ENCODE data around the gene HSF2.
A peak's percentile ranks its signal among the peaks of the same experiment; 100 is the strongest.

The HSF2 gene

DNA sequence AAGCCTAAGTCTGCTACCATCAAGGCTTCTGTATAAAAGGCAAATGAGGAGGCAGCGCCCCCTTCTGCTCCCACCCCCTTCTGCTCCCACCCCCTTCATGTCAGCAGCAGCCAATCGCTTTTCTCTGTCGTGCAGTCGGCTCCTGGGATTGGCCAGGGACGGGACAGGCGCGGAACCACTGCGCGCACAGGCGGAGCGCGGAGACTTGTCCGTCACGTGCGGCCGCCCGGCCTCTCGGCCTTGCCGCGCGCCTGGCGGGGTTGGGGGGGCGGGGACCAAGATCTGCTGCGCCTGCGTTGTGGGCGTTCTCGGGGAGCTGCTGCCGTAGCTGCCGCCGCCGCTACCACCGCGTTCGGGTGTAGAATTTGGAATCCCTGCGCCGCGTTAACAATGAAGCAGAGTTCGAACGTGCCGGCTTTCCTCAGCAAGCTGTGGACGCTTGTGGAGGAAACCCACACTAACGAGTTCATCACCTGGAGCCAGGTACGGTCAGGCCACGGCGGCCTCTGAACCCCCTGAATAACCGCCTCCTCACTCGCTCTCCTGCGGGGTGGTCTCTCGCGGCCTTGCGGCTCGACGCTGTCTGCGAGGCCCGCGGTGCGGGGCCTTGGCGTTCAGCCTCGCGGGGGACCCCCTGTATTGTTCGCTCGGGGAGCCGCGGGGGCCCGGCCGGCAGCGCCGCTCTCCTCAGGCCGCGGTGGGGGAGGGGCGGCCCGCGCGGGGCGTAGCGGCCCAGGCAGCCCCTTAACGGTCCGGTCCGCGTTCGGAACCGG is at the start of gene HSF2:
HSF2 (plus strand) TSS at position 305 of the 773 bp plus-strand sequence; CDS start at position 391, 86 bp downstream.
- Histone ChIP-seq H3K27ac (peak within 1 kb of the TSS; percentile 61 to 95 (median 88)), H3K4me3 (peak within 1 kb of the TSS; percentile 88 to 100 (median 97))

DNA sequence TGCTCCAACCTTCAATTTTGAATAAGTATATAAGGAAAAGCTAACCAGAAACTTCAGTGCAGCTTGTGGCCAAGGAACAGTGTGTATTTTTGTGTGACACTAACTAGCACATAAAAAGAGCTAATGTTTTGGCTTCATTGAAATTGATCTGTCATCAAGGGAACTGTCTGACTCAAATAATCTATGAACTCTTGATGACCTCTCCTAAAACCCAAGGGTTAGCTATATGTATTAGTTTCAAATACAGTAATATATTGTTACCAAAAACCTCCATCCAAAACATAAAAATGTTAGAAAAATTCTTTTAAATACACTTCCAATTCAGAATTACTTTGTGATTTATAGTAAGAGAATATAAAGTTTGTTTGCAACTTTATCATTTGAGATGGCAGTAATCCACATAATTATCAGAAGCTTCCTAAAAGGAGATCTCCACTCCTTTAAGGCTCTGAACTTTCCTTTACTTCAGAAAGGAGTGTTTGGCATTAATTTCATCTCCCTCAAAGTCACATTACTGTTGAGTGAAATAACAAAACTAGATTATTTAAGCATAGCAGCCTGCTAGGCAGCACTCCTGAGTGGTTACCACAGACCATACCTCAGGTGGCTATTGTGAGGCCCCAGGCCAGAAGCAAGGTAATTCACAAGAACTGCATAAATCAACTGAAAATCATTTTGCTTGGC is 46.3 kb upstream of the HSF2 start:
- Histone ChIP-seq H3K27ac (no peak overlapping the region), H3K4me3 (no peak overlapping the region)

- Histone ChIP-seq H3K4me3 (no peak overlapping the region), H3K27ac (no peak overlapping the region)
Observed at GRCh38 chr6:122360809-122361208, 38.6 kb upstream of the HSF2 start.

DNA sequence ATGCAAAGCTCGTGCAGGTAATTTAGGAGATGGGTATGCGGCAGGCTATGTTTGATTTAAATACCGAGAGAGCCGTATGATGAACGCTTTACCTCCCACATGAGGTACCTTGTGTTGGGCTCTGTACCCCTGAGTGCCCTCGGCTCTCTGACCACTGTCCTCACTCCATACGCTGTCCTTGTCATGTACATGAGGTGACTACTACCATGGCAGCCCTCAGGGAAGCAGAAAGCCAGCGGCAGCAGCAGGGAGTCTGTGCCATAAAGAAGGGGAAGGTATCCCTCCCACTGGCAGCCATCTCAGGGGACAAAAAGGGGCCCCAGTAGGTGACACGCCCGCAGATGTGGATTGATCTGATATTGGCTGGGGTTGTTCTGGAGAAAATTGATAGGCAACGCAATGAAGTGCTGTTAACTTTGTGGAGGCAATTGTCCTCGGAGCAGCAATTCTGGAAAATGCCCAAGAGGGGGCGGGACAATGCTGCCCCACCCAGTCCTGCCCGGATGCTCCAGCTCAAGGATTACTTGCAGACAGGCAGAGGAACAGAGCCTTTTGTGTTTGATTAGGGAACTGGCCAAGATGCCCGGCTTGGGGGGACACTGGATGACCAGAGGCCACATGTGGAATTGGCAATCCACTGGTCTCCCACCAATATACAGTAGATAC is 38.0 kb upstream of the HSF2 start:
- no peak overlapping the region for H3K4me3 ChIP-seq

DNA sequence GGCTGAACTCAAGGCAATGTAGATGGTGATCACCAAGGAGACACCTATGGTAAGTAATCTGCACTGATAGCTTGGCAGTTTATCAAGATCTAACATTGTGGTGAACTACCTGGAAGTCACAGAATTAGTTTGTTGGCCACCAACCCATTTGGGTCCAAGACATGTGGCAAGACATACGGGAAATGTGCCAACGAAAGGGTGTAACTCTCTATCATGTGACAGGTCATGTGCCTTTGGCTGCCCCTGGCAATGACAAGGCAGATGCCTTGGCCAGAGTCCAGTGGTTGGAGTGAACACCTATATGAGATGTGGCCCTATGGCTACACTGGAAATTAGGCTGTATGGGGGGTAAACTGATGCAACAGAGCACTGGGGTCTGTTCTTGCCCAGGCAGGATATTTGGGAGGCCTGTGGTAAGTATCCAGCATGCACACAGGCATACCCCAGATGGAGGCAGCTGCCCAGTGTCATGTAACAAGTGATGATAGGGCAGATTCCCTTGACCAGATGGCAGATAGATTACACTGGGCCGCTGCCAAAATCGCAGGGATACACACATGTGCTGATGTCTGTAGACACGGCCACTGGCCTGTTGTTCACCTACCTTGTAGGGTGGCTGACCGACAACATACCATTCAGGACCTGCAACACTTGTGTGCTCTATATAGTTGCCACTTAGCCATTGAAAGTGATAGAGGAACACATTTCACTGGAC is 35.5 kb upstream of the HSF2 start:
- Histone ChIP-seq H3K27ac (no peak overlapping the region), H3K4me3 (no peak overlapping the region)

More for the DNA sequence above, 38.0 kb upstream of the HSF2 start:
- H3K27ac ChIP-seq = no peak overlapping the region

DNA sequence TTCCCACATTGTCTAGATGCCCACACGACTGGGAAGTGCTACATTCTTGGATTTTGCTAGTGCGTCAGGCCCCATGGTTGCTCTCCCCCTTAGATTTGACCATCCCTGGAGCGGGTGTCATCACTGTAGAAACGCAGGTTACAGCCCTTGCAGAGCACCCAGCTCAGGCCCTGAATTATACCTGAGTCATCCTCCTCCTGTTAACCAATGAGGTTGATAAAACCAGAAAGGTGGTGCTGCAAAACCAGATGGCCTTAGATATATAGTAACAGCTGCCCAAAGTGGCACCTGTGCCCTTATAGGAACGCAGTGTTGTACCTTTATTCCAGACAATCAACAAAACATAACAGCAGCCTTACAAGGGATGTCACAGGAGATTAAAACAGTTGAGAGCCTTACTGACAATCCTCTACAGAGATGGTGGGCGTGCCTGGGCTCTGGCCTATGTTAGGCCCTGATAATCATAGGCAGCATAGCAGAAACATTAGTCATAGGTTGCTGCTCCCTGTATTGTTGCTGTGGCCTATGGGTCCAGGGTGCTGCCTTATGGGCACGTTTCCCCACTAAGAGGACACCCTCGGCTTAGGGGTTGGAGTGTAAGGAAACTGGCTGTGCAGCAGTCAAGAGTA is 33.6 kb upstream of the HSF2 start:
- H3K27ac ChIP-seq = no peak overlapping the region
- H3K4me3 ChIP-seq = no peak overlapping the region

- H3K27ac ChIP-seq = no peak overlapping the region
- no peak overlapping the region for H3K4me3 ChIP-seq
Observed at GRCh38 chr6:122367171-122367570, 32.3 kb upstream of the HSF2 start.

DNA sequence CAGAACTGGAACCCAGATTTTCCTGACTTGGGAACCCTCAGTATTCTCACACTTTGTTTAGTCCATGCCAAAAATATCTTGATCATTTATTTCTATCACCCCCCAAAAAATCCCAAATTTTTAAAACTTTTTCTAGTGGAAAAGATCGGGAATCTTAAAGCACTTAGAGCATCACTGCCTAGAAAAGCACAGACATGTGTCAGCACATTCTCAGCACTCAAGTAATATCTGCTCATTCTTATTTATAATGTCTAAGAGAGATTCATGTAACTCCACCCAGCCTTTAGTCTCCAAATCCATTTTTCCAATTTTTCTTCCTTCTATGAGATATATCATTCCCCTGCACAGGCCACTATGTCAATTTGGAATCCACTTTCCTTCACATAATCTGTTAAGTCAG is 29.9 kb upstream of the HSF2 start:
- H3K4me3 ChIP-seq = no peak overlapping the region
- peak overlapping the region in 1 of 21 experiments; percentile 60 for H3K27ac ChIP-seq

DNA sequence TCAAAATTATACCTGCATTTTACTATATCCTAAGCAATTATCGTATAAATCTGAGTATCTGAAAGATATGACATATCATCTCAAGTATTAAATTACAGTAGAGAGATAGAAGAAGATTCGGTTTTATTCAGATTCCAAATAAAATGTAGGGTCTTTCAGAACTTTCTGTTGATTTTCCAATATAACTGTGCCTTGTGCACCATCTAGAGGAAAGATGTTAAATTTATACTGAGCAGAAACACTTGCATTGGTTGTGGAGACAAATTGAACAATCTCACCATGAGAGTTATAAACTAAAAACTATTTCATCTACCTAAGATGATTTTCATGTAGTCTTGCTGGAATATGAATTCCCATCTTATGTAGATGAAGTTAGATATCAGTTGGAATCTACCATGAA is 26.8 kb upstream of the HSF2 start:
- H3K4me3 ChIP-seq = no peak overlapping the region
- H3K27ac ChIP-seq = no peak overlapping the region

GRCh38 chr6:122374307-122374706 is 25.1 kb upstream of the HSF2 start:
- Histone ChIP-seq H3K27ac (no peak overlapping the region), H3K4me3 (no peak overlapping the region)

DNA sequence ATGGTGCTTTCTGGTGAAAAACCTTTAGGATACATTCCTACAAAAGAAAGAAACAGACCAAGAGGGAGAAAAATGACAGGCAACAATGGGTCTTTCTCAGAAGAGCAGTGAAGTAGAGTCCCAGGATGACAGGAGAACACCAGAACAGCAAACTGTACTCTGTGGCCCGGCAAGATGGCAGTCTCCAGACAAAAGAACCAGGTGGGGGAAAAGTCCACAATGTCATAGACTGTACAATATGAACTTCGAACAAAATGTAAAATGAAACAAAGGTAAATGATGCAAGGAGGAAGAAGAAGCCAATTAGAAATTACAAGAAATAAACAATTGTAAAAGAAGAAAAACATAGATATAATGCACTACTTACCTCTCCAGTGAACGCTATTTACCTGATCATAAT is 23.2 kb upstream of the HSF2 start:
- no peak overlapping the region for H3K27ac ChIP-seq
- H3K4me3 ChIP-seq = no peak overlapping the region

GRCh38 chr6:122381494-122382265 is 17.8 kb upstream of the HSF2 start:
- Histone ChIP-seq H3K4me3 (no peak overlapping the region), H3K27ac (no peak overlapping the region)

DNA sequence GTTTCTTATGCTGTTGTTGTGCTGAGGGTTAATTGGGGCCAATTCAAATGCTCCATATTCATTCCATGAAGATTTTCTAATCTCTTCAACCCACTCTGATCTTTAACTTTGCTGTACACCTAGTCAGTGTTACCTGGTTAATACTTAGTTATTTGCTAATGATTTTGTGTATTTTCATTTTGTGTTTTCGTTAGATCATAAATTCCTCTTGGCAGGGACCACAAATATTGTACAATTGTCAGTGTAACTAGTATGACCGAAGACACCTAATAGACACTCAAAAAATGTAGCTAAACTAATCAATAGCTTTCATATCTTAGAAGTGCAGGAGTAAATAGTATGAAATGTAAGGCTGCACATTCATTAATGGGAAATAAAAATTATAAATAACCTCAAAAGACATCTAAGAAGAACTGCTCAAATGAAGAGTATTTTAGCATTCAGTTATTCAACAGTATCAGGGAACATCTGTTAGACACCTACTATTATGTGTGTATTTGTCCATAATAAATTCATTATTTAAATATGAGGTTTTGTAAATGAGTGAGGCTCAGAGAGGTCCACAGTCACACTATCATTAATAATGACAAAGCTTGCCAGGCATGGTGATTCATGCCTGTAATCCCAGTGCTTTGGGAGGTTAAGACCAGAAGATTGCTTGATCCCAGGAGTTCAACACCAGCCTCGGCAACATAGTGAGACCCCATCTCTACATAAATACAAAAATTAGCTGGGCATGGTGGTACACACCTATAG is 13.4 kb upstream of the HSF2 start:
- H3K4me3 ChIP-seq = no peak overlapping the region
- H3K27ac ChIP-seq = no peak overlapping the region

DNA sequence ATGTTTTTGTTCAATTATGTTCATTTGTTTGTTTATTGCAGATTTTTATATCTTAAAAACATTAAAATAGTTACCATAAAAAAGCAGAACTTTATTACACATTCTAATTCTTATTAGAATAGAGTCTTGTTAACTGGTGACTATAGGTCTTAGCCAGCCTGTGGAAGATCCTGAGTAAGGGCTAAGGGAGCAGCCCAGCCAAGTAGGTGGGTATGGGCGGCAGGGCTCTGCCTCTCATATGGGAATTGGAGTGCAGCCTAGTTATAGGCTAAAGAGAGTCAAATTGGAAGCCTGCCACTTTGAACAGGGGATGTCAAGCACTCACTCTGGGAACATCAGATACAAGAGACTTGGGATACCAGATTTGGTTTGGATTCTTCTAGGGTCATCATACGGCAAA is 10.5 kb upstream of the HSF2 start:
- H3K4me3 ChIP-seq = no peak overlapping the region
- no peak overlapping the region for H3K27ac ChIP-seq

DNA sequence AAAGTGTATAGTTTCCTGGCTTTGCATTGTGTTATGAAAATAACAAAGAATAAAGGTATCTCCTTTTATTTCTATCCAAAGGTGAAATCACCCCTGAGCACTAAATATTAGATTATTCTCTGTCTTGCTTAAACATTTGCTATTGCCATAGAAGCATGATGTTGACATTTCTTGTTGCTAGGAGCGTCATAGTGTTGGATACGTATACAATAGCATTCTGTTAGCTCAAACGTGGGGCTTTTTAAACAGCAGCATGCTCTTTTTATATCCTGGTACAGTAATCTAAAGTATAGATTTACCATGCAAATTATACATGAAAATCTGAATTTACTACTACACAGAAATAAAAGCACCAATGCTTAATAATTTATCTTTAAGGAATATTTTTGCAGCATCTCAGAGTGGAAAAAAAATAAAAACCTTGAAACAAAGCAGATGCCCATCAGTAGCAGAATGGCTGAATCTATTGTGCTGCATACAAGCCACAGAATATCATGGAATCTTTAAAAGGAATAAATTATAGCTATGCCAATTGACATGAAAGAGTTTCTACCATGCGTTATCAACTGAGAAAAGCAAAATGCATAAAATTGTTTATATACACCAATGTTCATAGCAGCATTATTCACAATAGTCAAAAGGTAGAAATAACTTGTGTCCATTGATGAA is 9.6 kb upstream of the HSF2 start:
- Histone ChIP-seq H3K4me3 (no peak overlapping the region), H3K27ac (no peak overlapping the region)

DNA sequence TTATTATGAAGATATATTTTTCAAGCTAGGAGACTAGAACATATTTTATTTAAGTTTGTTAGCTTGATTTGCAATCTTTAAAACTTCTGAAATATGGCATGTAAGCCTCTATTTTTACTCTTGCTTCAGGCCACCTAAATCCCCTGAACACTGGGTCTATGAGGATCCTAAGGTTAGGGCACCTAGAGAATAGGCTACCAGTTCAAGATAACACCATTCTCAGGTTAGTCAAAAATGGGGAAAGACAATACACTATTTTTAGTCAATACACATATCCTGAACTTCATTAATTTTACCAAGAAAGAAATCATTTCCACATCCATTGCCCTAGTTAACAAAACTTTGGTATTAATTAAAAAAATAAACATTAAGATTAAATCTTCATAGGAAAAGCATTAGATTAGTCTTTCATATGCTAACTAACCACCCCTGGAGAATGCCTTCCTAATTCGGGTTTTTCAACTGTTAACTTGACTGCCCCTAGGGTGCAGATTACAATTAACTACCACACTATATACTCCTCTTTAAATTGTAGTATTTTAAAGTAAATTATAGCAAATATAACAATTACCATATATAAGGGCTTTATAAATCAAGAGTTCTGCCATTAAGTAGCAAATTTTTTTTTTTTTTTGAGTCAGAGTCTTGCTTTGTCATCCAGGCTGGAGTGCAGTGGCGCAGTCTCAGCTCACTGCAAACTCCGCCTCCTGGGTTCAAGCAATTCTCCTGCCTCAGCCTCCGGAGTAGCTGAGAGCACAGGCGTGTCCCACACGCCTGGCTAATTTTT is 6.7 kb upstream of the HSF2 start:
- H3K27ac ChIP-seq = no peak overlapping the region
- no peak overlapping the region for H3K4me3 ChIP-seq

DNA sequence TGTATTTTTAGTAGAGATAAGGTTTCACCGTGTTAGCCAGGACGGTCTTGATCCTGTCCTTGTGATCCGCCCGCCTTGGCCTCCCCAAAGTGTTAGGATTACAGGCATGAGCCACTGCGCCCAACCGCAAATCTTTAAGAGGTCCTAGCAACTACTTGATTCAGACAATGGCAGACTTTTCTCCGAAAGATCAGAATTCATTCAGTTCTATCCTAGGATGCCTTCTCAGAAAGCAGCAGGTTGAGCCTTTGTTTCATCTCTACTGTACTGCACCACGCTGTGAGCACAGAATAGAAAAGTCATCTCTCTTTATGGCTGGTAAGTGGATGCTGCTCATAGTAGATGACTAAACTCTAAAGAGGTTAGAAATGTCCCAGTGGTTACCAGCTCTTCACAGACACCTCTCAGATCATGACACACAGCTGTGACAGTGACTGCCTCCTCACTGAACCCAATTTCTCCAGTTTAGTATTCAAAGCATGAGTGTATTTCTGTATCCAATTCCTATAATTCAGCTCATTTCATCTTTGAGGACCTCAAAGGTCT is 6.0 kb upstream of the HSF2 start:
- no peak overlapping the region for H3K4me3 ChIP-seq
- no peak overlapping the region for H3K27ac ChIP-seq
